Nucleus accumbens (tissue), 56 donors: ENCODE measurements around the gene SSTR1.

ENCODE experiments used
- DNase-seq, 56 donors: peaks; one replicate each; lab custom pipeline; 2025; lab: John Stamatoyannopoulos, UW

SSTR1 gene

DNA sequence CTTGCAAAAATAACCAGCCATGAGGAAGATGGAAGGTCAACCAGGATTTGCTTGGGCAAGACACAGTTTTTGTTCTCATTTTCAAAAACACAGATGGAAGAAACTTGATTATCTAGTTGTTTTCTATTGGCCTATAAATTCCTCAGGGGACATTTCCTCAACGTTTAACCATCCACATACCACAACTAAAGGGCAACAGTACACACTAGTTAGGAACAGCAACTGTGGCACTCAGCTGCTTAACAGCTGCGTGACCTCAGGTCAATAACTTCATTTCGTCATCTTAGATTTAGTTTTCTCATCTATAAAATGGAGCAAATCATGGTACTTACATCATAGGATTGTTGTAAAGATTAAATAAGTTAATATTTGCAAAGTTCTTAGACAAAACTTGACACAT lies 18.7 kb downstream of the SSTR1 start:
- no peak for DNase-seq

DNA sequence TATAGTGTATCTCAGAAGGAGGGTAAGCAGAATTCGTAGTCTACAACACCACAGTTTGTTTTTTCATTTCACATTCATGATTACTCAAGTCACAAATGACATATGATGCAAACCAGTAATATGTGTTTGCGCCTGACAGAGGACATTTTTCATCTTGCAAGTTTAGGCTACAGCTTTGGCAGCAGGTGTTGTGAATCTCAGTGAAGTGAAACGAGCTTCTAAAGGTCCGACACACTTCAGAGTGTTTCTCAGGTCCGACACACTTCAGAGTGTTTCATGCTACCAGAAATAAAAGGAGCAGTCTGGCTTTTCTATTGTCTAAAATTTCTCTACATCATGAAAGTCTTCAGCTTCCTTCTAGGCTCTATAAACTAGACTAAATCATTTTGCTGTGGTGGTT lies 25.5 kb downstream of the SSTR1 start:
- DNase-seq: no peak

DNA sequence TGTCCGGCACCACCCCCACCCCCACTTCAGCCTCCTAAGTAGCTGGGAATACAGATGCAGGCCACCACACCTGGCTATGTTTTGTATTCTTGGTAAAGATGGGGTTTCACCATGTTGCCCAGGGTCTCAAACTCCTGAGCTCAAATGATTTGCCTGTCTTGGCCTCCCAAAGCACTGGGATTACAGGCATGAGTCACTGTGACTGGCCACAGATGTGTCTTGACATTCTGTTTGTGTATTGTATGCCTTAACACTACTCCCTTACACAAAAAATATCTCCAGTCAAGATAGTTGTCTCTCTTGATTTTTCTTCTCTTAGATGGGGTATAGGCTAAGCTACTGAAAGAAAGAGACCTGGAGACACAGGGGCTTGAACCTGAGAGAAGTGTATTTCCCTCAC lies 30.6 kb downstream of the SSTR1 start:
- DNase-seq: no peak

DNA sequence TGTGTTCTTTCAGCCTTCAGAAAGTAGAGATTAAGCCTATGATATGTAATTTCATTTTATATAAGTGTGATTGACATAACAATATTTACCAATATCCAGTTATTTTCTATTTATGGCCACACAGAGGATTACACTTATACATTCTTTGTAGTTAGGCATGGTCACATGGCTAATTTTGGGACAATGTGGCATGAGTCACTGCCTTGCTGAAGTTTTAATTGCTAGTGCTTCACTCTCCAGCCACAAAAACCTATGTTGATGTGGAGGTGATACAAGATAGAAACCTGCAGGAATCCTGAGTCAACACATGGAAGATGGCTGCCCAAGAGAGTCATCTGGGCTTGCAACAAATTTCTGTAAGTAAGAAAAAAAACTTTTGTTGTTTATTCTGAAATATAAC lies 31.2 kb downstream of the SSTR1 start:
- no peak for DNase-seq

DNA sequence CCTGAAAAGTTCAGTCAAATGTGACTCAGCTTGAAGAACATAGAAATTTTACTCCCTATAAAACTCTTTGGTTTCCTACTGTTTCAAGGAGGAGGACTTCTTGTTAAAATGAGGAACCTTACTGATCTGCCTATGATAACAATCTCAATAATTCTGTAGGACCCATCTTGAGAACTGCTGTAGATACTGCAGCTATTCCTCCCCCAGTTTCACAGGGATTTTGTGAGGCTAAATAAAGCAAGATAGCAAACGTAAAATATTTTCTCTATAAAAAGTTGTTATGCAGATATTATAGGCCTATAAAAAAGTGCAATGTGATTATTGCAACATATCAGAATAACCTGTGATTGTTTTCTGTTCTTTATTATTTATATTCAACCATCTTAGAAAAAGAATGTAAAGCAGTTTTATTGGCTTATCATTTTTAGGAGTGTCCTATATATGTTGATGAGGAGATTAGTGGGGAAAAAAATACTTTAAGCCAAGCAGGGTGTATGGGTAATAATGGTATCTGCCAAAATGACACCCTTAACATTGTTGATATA lies 36.1 kb downstream of the SSTR1 start:
- no peak for DNase-seq

DNA sequence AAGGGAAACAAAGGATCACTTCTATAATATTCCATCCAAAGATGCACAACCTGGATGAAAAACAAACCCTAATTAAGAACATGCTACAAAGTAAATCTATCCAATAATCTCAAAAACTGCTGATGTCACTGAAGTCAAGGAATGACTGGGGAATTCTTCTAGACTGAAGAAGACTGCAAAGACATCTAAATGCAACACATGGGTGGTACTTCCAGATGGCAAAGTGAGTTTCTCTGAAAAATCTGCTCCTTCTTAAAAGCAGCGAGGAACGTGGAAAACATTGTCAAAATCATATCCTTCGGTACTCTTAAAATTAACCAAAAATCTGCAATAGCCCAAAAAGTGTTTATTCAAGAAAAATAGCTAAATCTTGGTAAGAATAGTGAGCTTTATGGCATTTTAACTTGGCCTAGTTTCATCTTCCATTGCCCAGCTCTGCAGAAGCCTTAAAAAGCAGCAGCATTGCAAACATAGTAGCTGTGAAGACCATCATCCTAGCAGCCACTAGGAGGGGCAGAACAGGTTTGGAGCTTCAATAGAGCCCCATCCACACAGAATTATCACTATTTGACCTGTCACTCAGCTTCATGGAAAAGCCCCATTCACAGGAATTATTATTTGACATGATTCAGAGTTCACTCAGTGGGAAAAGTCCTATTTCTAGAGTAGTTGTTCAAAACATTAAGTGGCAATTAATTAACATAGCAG lies 40.8 kb downstream of the SSTR1 start:
- DNase-seq: no peak

DNA sequence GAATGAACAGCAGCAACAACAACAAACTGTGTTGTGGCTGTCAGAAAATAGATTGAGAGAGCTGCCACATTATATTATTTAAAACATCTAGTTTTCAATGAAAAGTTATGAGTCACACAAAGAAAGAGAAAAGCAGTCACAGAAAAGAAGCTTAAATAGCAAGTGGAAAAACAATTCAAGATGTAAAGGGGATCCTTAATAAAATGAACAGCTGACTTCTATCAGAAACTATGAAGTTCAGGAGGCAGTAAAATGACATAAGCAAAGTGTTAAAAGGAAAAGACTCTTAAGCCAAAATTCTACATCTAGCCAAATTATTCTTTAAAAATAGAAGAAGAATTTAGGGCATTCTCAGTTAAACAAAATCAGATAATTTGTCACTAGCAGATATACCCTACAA lies 42.6 kb downstream of the SSTR1 start:
- DNase-seq: no peak

DNA sequence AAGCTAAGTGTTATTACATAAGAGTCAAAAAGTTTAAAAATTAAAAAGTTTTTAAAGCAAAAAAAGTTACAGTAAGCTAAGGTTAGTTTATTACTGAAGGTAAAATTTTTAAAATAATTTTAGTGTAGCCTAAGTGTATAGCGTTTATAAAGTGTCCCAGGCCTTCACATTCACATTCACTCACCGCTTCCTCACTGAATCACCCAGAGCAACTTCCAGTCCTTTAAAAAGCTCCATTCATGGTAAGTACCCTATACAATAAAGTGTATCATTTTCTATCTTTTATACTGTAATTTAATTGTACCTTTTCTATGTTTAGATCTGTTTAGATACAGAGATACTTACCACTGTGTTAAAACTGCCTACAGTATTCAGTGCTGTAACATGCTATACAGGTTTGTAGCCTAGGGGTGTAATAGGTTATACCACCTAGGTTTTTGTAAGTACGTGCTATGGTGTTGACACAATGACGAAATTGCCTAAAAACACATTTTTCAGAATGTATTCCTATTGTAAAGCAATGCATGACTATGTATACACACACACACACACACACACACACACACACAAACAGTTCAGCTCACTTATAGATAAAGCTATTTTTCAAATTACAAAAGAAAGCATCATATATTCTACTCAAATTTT lies 44.5 kb downstream of the SSTR1 start:
- no peak for DNase-seq

DNA sequence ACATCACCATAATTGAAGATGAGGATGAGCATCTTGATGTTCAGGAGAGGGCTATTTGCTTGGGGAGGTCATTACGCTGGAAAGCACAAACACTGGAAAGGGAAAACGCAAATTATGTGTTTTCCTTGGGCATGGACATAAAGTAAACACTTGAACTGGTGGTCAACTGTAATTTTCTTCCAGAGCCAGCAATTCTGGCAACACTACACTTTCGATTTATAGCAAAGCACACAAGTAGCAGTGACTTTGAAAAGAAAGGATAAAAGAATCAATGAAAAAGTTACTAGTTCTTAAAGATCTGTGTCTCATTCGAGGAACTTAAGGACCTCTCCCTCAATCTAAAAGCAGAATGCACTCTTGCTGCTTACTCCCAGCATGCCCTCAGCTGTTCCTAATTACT lies 46.0 kb downstream of the SSTR1 start:
- no peak for DNase-seq

DNA sequence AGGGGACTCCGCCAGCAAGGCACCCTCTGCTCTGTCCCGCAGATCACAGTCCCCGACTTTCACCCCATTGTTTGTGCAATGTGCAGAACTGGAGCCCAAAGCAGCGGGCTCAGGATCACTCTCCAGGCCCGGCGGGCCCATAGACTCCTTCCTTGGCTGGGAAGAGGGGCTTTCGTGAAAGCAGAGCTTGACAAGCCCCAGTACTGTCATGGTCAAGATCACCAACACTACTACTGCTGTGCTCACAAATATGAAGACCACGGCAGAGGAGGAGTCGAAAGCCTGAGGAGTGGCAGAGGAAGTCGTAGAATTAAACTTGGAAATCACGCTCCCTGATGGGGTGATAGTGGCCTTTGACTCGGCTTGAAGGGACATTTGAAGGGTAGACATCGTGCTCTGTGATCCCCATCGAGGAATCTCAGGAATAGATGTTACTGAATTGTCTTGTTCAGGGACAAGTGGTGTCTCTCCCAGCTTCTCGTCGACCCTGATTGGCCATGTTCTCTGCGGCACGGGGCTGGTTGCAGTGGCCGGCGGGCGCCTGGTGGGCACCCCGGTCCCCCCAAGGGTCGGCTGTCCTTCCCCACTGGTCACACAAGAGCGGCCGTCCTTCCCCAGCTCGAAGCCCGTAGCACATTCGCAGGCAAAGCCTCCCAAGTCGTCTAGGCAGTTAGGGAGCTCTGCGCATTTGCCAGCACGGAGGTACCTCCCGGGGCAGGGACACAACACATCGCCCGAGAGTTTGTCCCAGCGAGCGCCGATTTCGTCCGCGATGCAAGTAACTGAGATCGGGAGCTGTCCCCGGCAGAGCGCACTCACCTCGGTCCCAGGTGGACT lies 47.1 kb downstream of the SSTR1 start:
- DNase-seq: peak in 2 of 56 donors; percentile 3 to 18

DNA sequence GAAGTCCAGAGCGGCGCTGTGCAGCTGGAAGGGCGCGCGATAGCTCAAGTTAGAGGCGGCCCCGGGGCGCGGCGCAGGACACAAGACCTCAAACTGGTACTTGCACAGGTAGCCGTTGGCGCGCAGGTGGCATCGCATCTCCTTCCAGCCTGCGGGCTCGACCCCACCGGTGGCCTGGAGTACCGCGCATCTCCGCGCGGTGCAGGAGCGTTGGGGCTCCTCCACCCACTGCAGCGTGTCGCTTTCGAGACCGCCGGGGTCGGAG lies 47.6 kb downstream of the SSTR1 start:
- DNase-seq: peak in 4 of 56 donors; percentile 3 to 29 (median 4)

DNA sequence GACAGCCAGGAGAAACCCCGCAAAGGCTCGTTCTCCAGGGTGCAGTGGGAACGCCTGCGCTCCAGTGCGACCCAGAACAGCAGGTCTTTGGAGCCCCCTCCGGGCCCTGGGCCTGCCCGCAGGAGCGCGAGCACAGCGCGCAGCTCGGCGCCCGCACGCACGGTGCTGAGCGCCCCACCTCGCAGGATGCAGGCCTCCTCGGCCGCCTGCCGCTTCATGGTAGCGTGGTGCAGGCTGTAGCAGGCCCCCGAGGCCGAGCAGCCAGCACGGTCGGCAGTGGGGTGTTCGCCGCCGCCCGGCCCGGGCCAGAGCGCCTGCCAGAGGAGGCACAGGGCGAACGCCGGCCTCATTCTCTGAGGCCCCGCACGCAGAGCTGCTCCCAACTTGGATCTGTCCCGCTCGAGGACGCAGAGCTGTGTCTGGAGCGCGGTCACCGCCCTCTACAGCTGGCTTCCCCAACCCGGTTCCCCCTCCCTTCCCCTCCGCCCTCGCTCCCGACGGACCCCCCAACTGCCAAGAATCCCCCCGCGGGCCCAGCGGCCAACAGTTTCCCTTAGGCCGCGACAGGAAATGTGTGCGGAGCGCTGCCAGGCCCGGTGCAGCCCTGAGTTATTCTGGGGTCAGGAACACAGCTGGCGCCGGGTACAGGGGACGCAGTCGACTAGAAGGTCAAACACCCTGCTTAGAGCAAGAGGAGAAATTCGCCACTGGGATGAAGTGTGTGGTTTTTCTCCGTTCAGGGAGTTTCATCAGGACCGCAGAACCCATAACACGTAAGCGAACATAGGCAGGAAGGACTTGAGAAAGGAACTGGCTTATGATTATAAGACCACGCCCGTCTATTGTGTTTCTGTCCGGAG lies 48.2 kb downstream of the SSTR1 start, which contains the start of gene CLEC14A:
Gene CLEC14A (minus strand): TSS at position 421 of the 860 bp plus-strand sequence. CDS start 71 bp downstream, at position 350.
- peak in 2 of 56 donors; percentile 2 to 16 for DNase-seq

DNA sequence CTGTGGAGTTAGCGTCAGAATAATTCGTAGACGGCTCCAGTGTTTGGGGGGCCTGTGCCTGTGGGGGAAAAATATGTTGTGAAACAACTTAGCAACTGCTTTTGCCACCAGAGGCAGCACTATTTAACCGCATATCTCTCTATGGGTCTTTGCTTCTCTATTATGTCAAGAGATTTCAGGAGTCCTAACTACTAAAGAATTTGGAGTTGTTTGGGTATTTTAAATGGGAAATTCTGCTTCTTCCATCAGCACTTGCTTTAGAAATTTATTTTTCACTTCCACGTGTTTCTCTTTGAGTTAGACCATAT lies 48.8 kb downstream of the SSTR1 start:
- no peak for DNase-seq

DNA sequence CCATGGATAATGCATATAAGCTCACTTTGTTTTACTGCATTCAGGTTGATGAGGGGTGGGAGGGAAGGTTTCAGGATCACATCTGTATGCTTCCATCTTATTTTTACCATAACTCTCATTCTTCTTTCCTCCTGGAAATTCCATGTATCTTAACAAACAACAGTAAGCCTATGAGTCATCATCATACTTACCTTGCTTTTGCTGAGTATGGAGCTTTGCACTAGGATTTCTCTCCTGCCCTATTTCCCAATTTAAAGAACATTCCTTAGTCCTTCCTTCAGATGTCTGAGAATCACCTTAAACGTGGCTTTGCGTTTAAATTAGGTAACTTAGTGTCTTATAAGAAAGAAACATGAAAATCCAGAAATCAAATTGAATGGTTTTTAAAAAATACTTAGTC lies 49.8 kb downstream of the SSTR1 start:
- no peak for DNase-seq

DNA sequence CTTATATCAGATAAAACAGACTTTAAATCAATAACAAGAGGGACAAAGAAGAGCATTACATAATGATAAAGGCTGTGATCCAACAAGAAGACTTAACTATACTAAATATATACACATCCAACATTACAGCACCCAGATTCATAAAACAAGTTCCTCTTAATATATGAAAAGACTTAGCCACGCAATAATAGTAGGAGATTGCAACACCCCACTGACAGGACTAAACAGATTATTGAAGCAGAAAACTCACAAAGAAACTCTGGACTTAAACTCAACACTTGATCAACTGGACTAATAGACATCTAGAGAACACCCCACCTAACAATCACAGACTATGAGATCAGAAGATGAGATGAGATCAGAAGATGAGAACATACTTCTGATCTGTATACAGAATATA lies 53.9 kb downstream of the SSTR1 start:
- no peak for DNase-seq
